Epithelial cell of esophagus (primary cell): Measurements from ENCODE around the gene DNAH6.
"Not testable (repeated sequence)": the region's sequence is repeated elsewhere in the genome, so short reads cannot be mapped to it uniquely, and the experiment has no call there.

ENCODE experiments used
- DNase-seq: peaks from one replicate; pipeline ENCODE4 v3.0.0; 2010; ENCODE audit warnings: low read depth
- H3K4me3 ChIP-seq: 2 replicates; pipeline ENCODE4 v1.5.1; 2011; ENCODE audit warnings: mild to moderate bottlenecking, low read length, control low read depth
- TF ChIP-seq, protein P1 (sequence below): IDR thresholded peaks from 2 replicates; pipeline ENCODE4 v1.5.1; 2011; ENCODE audit warnings: low read depth, mild to moderate bottlenecking, low read length, control low read depth, inconsistent platforms; ENCODE audit not compliant: insufficient read depth; ENCODE audit errors: missing control alignments

DNAH6 gene

DNA sequence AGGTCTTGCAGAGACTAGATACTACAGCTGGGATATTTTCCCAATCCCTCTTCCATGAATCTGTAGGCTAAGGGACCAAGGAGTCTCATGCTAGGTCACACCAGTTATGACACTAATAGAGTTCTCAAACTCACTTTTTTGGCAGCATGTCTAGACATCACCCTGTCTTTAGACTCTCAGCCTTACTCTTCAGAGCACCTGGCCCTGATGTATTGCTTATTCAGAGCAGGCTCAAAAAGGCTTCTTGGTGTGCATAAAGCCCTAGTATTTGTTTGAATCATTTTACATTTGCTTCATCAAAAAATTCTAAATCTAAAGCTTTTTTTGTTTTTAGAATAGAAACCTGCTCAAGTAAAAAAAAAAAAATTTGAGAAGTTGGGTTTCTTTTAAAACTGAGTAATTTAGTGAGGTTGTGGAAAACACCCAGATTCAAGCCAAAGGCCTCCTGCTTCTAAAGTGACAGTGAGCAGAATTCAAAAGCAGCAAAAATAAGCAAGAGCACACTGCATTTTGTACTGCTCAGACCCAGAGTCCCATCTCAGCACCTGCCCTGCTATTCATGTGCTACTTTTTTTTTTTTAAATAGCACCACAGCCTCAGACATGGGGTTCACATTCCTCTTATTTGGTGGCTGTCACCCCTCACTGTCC lies 18.0 kb upstream of the DNAH6 start:
- TF ChIP-seq, protein P1, sequence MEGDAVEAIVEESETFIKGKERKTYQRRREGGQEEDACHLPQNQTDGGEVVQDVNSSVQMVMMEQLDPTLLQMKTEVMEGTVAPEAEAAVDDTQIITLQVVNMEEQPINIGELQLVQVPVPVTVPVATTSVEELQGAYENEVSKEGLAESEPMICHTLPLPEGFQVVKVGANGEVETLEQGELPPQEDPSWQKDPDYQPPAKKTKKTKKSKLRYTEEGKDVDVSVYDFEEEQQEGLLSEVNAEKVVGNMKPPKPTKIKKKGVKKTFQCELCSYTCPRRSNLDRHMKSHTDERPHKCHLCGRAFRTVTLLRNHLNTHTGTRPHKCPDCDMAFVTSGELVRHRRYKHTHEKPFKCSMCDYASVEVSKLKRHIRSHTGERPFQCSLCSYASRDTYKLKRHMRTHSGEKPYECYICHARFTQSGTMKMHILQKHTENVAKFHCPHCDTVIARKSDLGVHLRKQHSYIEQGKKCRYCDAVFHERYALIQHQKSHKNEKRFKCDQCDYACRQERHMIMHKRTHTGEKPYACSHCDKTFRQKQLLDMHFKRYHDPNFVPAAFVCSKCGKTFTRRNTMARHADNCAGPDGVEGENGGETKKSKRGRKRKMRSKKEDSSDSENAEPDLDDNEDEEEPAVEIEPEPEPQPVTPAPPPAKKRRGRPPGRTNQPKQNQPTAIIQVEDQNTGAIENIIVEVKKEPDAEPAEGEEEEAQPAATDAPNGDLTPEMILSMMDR = no peak
- no peak overlapping the region for H3K4me3 ChIP-seq
- no peak for DNase-seq

DNA sequence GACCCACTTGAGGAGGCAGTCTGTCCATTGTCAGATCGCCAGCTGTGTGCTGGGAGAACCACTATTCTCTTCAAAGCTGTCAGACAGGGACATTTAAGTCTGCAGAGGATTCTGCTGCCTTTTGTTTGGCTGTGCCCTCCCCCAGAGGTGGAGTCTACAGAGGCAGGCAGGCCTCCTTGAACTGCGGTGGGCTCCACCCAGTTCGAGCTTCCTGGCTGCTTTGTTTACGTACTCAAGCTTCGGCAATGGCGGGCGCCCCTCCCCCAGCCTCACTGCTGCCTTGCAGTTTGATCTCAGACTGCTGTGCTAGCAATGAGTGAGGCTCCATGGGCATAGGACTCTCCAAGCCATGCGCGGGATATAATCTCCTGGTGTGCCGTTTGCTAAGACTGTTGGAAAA lies 5.3 kb upstream of the DNAH6 start:
- not testable (repeated sequence) for DNase-seq, H3K4me3 ChIP-seq

DNA sequence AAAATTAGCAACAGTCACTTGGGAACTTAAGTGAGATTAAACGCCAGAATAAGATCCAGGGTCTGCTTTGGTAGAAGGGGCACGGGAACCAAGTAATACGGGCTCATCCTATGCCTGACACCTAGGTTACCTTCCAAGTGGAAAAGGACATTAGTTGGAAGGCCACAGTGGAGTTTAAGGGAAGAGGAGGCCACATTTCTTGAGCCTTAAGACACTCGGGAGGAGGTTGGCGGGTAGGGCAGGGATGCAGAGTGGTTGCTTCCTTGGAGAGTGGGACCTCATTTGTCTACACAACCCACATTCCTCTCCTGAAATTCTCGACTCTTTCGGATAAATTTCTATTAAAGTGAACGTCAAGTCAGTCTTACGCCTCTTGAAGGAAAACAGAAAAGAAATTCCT lies 510 bp upstream of the DNAH6 start:
- no peak for DNase-seq
- H3K4me3 ChIP-seq = peak overlapping the region; percentile 25
- TF ChIP-seq, protein P1 = no peak

DNA sequence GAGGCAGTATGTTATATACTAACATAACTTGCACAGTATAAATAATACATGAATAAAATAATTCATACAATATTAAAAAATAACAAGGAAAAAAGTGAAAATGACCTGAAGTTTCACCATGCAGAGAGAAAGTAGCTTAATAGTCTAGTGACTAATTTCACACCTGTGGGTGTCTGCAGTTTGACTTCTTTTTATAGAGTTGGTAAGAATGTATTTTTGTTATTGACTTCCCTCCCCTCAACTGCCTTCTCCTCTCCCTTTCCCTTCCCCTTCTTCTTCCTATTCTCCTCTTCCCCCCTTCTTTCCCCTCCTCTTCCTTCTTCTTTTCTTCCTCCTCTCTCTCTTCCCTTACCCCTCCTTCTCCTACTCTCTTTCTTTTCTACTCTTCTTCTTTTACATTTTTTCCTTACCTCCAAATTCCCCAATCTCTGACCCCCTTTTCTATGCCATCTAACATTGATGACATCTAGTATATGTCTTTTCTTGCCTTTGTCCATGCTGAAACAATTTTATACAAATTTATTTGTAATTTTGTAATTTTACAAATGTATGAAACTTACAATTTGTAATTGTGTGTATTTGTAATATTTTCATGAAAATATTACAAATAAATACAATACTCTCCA lies 3.1 kb downstream of the DNAH6 start:
- no peak for DNase-seq
- TF ChIP-seq, protein P1 = no peak
- no peak overlapping the region for H3K4me3 ChIP-seq

DNA sequence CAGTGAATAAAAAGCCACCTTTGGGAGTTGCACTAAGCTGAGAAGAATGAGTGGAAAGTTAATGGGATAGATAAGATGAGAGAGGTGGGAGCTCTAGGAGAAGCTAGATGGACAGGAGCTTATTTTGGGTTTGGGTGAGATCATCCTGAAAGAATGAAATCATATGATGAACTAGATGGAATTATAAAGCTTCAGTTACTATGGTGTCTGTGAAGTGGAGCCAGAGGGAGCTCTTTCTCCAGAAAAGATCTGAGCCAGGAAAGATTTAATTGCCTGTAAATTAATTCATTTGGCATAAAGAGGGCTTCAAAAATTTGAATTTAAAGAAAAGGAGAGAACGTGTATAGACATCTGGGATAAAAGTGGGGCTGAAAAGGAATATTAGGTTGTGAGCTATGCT lies 10.3 kb downstream of the DNAH6 start:
- TF ChIP-seq, protein P1 = peak; percentile 20
- no peak for DNase-seq
- H3K4me3 ChIP-seq = no peak overlapping the region

DNA sequence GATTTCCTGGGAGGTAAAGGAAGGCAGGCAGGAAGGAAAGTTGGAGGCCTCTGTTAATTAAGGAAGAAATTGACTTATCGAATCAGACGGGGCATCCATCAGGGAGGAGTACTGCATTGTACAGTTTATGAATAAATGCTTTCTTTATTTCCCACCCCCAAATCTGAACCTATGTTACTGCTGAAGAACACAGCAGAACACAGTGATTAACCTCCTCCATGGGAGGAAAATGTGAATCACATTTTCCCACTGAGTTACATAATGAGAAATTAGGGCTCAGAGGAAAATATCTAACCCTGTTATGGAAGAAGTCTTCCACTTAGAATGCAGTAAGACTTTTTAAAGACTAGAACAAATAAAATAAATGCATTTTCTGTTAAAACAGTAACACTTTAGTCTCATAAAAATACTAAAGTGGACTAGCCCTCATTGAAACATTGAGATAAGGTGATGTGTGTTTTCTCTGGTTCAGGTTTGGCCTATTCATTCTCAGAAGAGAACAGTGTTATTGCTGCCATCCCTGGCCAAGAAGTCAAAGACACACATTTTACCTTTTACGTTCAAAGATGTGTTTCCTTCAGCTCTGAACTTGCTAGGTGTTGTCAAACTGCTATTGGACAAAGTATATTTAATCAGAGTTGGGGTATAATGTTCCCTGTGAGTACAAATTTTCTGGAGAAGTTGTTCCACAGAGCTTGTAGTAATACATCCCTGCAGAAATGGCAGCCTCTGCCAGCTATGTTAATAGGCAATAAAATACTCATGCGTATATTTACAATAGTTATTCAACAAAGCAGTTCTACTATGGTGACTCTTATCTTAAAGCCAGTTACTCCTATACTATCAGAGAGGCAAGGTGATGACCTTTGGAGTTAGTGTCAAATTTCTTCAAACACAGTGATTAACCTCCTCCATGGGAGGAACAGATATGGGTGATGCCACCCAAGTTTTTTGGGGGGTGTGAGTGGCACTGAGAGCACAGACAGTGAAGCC lies 11.1 kb downstream of the DNAH6 start:
- TF ChIP-seq, protein P1 = no peak
- no peak for DNase-seq
- no peak overlapping the region for H3K4me3 ChIP-seq

DNA sequence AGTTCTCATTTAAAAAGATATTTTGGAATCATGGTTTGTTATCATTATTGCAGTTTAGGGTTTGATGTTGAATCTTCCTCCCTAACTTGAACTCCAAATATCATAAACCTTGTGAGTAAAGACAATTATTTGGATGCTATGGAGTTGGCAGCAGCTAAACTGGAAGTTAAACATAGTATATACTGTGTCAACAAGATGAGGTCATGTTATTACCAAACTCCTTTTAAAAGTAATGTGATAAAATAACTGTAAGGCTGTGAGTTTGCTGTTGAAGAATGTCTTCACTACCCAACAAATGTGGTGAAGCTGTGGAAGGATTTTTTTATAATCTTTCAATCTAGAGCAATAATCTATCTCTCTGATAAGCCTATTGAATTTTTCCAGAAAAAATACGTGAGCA lies 16.0 kb downstream of the DNAH6 start:
- TF ChIP-seq, protein P1 = no peak
- no peak overlapping the region for H3K4me3 ChIP-seq
- DNase-seq = no peak
